SKM-1 treated with dmso at 0.1 percent for 144 hours (cell line): ENCODE data around the gene ZNF598.
"Not testable (repeated sequence)": the region's sequence is repeated elsewhere in the genome, so short reads cannot be mapped to it uniquely, and the experiment has no call there.

Experiments
- DNase-seq: peaks from one replicate; lab custom pipeline; 2025; ENCODE audit not compliant: unreplicated experiment; lab: John Stamatoyannopoulos, UW

ZNF598 gene

DNA sequence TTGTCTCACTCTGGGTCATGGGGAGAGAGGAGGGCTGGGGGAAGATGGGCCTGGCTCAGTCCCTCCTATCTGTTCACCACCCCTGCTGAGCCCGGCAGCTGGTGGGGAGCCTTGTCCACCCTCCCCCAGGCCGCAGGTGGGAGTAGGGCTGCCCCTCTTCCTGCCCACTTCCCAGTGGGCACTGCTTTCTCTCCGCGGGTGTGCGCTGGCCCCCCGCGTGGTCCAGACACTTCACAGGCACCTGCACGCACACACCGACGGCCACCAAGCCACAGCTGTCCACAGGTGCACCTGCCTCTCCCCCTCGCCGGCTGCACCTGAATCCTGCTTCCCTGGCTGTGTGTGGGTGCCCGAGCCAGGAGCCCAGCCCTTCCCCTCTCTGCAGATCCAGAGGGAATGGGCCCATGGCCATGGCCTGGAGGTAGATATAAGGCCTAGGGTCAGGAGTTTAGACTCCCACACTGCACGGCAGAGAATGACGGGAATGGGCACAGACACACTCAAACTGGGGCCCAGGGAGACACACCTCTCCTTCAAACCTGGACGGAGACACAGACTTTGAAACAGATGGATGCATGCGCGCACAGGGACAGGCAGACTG is 19.1 kb upstream of the ZNF598 start:
- no peak for DNase-seq

DNA sequence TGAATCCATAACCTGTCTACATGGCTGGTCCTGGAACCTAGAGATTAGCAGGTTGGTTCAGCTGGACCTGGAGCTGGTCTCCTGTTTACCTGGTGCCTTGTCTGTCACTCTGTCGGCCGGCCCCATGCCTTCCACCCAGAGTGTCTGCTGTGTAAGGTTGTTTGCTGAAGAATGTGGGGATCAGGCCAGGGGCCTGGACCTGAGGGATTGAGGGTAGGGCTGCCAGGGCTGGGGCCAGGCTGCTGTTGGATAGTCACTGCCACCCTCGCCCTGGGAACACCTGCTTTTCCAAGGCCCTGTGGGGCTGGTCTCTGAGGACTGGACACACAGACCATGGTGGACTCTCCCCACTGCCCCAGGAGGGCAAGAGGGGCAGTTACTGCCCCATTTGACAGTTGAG is 18.5 kb upstream of the ZNF598 start:
- DNase-seq = no peak

DNA sequence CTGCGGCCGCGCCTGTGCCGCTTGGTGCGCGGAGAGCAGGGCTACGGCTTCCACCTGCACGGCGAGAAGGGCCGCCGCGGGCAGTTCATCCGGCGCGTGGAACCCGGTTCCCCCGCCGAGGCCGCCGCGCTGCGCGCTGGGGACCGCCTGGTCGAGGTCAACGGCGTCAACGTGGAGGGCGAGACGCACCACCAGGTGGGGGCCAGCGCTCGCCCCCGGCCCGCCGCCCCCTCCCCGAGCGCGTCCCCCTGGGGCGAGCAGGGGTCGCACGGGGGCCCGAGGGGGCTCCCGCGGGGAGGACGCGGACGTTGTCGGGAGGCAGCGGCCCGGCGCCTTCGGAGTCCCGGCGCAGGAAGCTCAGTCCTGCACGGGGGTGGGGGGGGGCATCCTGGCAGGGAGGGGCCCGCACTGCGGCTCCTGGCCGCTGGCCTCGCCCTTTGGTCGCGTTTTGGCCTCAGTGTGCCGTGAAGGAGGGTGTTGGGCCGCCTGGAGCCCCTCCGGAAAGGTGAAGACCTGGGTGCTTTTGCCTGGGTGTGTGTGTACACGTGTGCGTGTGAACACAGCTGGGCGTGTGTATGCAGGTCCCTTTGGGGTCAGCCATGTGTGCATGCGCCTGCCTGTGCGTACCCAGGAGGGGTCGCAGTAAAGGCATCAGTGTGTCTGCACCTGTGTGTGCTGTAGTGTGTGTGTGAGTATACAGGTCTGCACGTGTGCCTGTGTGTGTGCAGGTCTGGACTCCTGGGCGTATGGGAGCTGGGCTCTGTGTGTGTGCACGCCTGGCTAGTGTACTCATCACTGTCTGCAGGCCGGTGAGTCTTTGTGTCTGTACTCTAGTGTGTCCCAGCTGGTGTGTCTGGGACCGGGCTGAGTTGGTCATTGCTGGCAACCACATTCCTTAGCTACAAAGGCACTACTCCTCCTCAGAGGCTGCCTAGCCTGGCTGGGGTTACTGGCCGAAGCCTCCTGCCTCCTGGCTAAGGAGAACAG is 17.7 kb upstream of the ZNF598 start:
- DNase-seq = no peak

DNA sequence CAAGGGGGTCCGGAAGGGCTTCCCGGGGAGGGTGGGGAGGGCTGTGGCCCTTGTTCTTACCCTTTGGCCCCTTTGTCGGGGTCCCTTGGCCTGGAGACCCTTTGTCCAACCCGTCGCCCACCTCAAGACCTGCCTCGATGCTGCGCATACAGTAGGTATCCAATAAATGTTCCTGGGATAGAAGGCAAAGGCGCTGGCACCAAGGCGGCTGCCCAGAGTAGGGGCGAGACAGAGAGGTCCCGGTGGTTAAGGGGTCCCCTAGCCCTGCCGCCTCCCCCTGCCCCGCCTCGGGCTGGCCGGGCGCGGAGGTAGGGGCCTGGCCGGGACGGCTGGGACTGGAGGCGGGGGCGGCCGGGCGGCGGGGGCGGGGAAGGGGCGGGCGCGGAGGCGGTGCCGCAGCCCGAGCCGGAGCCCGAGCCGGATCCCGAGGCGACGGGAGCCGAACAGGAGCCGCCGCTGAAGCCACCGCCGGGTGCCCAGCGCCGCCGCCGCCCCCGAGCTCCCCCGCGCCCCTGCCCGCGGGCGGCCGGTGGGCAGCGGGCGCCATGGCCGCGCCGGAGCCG is 16.9 kb upstream of the ZNF598 start, which contains the start of gene NHERF2:
Gene NHERF2 (plus strand): TSS at position 442 of the 563 bp plus-strand sequence. CDS start 104 bp downstream, at position 546.
- DNase-seq = no peak

DNA sequence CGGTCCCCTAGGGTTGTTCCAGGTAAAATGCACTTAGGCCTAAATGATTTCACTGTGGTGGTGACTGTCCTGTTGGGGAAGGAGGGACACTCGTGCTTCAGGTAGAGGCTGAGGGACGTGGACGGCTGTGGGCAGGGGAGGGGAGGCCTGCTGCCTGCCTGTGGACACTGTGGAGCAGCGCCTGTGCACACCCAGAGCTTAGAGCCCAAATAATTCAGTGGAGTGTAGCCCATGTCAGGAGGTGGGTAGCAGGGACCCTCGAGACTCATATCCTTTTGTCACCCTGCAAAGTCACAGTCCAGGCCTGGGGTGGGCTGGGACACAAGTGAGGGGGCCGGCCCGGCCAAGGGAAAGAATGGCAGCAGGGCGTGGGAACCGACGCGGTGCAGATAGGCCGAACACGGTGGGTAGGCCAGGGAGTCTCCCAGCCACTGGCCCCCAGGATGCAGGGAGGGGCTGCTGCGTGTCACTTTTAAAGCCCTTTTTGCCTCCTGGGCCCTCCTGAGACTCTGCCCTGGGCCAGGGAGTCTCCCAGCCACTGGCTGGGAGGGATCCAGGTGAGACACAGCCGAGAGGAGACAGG is 16.3 kb upstream of the ZNF598 start:
- no peak for DNase-seq

DNA sequence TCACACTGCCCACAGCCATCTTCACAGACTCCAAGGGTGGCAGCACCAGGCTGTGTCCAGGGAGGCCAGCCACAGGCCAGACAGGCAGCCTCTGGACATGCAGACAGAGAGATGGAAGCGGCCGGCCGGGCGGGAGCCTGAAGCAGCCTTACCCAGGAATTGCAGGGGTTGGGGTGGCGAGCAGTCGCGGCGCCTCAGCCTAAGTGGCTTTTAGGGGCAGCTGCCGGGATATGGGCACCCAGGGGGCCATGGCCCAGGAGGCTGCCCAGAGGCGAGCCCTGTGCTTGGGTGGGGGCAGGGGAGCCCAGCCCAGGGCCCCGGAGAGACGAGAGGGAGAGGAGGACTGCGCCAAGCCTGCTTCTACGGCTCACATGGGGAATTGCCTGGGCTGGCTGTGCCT is 15.6 kb upstream of the ZNF598 start:
- DNase-seq = no peak

DNA sequence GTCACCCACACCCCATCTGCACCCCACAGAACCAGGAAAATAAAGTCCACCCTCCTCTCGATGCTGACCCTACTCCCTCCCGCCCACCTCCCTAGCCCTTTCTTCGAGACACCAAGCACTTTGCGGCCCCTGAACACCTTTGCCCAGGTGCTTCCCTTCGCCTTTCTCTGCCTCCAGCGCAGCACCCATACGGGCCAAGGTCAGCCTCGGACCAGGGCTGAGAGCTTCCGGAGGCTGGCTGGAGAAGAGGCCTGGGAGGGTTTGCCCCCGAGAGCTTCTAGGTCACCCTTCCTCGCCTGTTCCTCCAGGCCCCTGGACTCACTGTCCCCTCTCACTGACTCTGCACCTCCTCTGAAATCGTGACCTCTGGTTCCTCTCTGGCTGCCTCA is 14.4 kb upstream of the ZNF598 start:
- DNase-seq = no peak

DNA sequence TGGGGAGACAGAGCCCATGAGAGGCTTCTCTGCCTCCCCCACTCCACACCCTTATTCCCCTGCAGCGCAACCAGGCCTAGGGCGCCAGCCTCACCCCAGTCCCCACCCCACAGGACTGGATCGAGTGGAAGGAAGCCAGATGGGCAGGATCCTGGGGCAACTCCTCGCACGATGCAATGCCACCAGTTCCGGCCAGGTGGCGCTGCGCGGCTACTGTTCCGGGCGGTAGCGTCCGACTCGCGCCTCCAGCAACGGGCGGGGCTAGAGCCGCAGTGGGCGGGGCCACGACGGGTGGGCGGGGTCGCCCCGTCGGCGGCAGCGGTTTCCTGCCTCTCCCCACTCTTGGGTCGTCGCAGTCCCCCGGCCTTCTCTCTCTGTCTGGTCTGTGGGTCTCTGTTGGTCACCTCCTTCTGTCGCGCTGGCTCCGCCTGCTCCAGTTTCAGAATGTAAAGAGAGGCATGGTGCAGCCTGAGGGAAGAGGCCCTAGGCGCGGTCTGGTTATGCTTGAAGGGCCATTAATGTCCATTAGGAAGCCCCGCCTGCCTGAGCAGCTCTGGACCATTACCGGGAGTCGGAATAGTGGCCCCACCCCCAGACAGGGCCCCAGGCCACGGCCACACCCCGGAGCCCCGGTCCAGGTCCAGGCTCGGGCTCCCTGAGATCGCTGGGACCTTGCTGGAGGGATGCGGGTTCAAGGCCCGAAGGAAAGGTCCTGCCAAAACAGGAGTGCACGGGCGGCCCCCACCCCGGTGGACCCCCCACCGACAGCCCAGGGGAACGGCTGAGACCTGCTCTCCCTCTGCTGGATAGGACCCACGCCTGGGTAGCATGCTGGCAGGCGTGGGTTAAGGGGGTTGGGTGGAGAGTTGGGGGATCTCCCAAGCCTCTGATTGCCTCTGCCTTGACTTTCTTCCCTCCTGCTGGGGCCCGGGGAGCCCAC is 13.7 kb upstream of the ZNF598 start:
- DNase-seq = peak; percentile 69

DNA sequence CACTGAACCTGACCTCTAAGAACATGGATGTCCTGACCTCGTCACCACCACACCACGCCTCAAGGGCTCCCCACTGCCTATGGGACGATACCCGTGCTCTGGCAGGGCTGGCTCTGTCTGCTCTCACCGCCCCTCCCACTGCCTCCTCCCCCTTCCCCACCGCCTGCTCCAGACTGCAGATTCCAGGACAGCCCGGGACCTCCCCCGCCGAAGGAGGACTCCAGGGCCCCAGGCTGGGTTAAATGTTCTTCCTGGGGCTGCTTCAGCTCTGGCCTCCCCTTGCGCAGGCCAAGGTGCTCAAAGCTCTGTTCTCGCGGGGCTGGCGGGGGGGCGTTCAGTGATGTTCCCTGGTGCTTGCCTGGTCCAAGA is 13.1 kb upstream of the ZNF598 start:
- DNase-seq = peak; percentile 19

DNA sequence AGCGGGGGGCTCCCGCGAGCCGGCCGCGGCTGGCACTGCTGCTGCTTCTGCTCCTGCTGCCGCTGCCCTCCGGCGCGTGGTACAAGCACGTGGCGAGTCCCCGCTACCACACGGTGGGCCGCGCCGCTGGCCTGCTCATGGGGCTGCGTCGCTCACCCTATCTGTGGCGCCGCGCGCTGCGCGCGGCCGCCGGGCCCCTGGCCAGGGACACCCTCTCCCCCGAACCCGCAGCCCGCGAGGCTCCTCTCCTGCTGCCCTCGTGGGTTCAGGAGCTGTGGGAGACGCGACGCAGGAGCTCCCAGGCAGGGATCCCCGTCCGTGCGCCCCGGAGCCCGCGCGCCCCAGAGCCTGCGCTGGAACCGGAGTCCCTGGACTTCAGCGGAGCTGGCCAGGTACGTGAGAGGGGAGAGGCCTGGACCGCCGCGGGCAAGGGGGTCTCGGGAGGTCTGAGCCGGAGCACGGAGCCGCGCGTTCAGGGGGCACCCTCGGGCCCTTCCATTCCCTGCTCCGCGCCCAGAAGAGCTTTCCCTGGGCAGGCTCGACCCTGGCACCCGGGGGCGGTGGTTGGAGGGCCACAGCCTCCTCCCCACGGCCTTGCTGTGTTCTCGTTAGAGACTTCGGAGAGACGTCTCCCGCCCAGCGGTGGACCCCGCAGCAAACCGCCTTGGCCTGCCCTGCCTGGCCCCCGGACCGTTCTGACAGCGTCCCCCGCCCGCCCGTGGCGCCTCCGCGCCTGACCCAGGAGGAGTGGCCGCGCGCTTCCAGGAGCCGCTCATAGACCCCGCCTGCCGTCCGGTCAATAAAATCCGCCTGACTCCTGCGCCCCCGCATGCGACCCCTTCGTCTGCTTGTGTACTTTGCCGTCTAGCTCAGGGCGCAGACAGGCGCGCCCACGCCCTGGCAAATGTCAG is 10.6 kb upstream of the ZNF598 start:
- peak; percentile 19 for DNase-seq

DNA sequence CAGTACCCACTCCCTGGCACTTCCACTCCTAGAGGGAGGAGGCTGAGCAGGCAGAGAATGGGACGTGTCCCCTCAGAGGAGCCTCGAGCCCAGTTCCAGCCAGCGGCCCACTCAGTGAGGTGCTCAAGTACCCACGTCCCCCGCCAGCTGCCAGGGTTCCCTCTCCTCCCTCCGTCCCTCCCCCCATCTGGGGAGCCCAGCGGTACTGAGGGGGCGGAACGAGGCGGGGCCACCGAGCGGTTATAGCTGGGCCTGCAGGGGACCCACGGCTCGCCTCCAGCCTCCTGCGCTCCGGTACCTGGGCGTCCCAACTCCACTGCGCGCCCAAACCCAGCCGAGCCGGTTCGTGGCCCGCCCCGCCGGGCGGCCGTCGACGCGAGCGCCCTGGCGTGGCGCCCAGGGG is 9.9 kb upstream of the ZNF598 start, which contains the start of gene NPW:
Gene NPW (plus strand): TSS at position 268 of the 403 bp plus-strand sequence.
- DNase-seq = no peak

DNA sequence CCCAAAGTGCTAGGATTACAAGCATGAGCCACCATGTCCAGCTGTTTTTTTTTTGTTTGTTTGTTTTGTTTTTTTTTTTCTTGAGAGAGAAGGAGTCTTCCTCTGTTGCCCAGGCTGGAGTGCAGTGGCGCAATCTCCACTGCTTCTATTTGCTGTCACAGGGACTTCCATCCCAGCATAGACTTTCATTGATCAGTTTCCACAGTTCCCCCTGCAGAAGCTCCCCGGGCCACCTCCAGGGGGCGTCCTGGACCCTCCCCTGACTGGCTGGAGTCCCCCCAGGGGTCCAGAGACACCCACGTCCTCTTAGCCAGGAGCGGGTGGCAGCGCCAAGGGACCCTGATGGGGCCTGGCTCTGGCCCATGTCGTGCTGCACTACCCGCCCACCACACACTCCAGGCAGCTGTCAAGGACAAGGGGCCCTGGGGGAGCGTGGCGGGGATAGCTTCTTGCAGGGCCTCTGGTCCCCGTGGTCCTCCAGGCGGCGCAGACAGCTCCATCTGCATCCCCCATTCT is 6.8 kb upstream of the ZNF598 start:
- DNase-seq = peak; percentile 2

DNA sequence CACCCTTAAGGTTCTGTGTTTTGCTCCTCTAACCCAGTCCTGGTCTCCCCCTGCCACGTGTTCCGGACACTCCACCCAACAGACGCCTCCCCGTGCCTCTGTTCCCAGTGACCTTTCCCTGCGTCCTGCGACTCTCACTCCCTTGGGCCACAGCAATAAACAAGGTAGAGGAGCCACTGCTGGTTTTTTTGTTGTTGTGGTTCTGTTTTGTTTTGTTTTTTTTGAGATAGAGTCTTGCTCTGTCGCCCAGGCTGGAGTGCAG is 6.3 kb upstream of the ZNF598 start:
- DNase-seq = no peak

DNA sequence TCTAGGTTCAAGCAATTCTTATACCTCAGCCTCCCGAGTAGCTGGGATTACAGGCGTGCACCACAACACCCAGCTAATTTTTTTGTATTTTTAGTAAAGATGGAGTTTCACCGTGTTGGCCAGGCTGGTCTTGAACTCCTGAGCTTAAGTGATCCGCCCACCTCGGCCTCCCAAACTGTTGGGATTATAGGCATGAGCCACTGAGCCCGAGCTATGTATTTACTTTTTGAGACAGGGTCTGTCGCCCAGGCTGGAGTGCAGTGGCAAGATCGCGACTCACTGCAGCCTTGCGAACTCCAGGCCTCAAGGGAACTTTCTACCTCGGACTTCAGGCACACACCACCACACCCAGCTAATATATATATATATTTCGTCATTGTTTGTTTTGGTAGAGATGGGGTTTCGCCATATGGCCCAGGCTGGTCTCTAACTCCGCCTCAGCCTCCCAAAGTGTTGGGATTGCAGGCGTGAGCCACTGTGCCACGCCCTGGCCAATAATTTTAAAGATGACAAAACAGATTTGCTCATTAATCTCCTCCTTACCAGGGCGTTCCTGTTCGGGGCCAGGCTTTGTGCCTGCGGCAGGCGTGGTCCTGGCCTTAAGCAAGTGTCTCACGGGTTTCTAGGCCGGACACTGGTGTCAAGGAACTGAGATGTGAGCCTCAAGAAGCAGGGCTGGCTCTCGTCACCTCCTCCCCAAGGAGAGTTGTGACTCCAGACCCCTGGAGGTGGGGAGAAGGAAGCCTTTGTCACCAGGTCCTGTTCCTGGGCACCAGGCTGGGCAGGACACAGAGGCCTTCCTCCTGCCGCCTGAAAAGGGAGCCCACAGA is 5.7 kb upstream of the ZNF598 start:
- peak; percentile 26 for DNase-seq

DNA sequence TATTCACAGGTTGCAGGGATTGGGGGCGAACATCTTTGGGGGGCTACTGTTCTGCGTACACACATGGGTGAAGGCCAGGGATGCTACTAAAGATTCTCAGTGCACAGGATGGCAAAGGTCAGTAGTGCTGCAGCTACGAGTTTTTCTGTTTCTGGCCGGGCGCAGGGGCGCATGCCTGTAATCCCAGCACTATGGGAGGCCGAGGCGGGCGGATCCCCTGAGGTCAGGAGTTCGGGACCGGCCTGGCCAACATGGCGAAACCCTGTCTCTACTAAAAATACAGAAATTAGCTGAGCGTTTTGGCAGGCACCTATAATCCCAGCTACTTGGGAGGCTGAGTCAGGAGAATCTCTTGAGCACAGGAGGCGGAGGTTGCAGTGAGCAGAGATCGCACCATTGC is 3.9 kb upstream of the ZNF598 start:
- DNase-seq = no peak

DNA sequence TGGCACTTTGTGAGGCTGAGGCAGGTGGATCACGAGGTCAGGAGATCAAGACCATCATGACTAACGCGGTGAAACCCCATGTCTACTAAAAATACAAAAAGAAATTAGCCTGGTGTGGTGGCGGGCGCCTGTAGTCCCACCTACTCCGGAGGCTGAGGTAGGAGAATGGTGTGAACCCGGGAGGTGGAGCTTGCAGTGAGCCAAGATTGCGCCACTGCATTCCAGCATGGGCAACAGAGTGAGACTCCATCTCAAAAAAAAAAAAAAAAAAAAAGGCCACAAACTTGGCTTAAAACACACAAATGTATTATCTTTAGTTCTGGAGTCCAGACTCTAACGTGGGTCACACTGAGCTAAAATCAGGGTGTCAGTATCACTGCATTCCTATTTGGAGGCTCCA is 2.1 kb upstream of the ZNF598 start:
- DNase-seq = not testable (repeated sequence)

DNA sequence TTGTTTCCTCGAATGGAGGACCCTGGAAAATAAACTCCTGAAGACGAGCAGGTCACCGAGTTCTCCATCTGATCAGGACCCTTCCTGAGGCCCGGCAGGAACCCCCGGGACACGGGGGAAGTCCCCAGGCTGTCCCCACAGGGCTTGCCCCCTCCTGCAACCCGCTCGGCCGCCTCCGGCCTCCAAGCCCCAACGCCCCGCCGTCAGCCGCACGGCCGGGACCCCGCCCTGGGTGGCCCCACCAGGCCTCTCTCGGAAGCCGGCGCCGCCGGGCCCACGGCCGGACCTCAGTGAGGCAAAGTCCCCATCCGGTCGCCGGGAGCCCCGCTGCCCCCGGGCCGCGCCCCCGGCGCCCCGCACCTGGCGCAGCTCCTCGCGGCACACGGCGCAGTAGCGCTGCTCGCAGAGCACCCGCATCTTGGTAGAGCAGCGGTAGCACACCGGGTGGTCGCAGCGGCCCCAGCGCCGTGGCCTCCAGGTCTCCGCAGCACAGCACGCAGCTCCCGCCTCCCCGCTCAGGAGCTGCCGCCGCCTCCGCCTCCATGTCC is 383 bp downstream of the ZNF598 start:
- no peak for DNase-seq

DNA sequence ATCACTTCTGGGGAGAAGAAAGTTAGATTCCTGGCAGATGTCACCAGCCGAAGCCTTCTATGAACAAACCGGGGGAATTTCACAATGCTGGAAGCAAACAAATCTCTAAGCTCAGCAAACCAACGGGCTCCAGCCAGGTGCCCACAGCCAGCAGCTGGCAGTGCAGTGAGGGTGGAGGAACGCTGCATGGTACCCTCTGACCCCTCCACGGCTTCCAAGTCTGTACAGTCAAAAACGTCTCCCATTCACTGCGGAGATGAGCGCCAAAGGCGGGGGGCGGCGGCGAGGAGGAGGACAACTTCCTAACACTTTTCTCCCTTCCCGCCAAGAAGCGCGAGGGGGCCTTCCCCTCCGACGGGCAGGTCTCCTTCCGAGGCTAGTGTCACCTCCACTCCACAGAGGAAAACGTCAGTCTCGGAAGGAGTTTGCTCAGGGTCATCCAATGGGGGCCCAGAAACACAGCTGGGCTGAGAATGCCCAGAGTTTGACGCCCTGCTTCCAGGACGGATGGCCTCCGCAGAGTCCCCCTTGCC is 924 bp downstream of the ZNF598 start:
- DNase-seq = no peak
